Right lobe of liver (tissue), 6 donors: ENCODE measurements around the gene MAP3K5. TPM values are rescaled to one million over a fixed set of nuclear protein-coding genes. Genes with fewer than 3 reads are reported as not detected.

Source experiments
- ATAC-seq, 4 donors: fragments of 200-7000 bp; cut with Tn5 transposase; one replicate each; pipeline ENCODE4 v1.9.1; 2020; ENCODE audit warnings: mild to moderate bottlenecking in 4 of 4, moderate library complexity in 4 of 4
- DNase-seq, 3 donors: peaks; one replicate each; pipeline ENCODE4 v3.0.0-alpha.2; 2020
- H3K27ac ChIP-seq, 3 donors: fragments of 200-600 bp; one replicate each; pipeline ENCODE4 v1.8.0; 2022
- H3K27me3 ChIP-seq, 2 donors: fragments of 200-600 bp; one replicate each; pipeline ENCODE4 v1.8.0; 2022
- H3K36me3 ChIP-seq, 4 donors: fragments of 200-600 bp; sonication (generic) in 1 of 4; one replicate each; pipeline versions ENCODE4 v1.5.1 to v1.8.0; 2017 to 2022; ENCODE audit warnings: control low read depth in 1 of 4
- H3K4me1 ChIP-seq, 4 donors: fragments of 200-600 bp; sonication (generic) in 1 of 4; one replicate each; pipeline versions ENCODE4 v1.5.1 to v1.8.0; 2017 to 2022; ENCODE audit warnings: control low read depth in 1 of 4
- H3K4me3 ChIP-seq, 3 donors: fragments of 200-600 bp; one replicate each; pipeline ENCODE4 v1.8.0; 2022
- H3K9me3 ChIP-seq, 4 donors: fragments of 200-600 bp; sonication (generic) in 1 of 4; one replicate each; pipeline versions ENCODE4 v1.5.1 to v1.8.0; 2017 to 2022; ENCODE audit warnings: control low read depth in 1 of 4
- CTCF ChIP-seq, 4 donors: fragments of 200-600 bp in 3 of 4; fragments of 450-650 bp in 1 of 4; IDR thresholded peaks; one replicate each; pipeline versions ENCODE4 v1.5.1 to v1.8.0; 2016 to 2022; ENCODE audit warnings: antibody characterized with exemption in 4 of 4, mild to moderate bottlenecking in 2 of 4
- POLR2A ChIP-seq: fragments of 450-650 bp; IDR thresholded peaks from one replicate; pipeline ENCODE4 v1.6.1; 2017; ENCODE audit warnings: antibody characterized with exemption, mild to moderate bottlenecking
- WGBS: methylation state at CpG from one replicate; pipeline ENCODE4 v1.1.6; 2018; ENCODE audit warnings: low coverage, low lambda C conversion rate; ENCODE audit not compliant: insufficient coverage; ENCODE audit errors: missing lambda C conversion rate; 5-methylcytosine and 5-hydroxymethylcytosine counted together
- intact Hi-C, 2 donors: fragments of 100-400 bp; cut with DNase I; formaldehyde crosslinking; loops; one replicate each; pipeline versions ENCODE4 v1.11.2 to v1.14.1; 2022
- total RNA-seq, 6 experiments: library from RNA; depleted of rRNA in 2 of 6; stranded (reverse); fragments of >200 nt in 2 of 6; fragmentation: NEBNext Ultra II Directional in 3 of 6; extraction: Animal tissue kit (Norgen Biotek cat#: 25700) in 3 of 6; gene quantifications; one replicate each; pipeline versions ENCODE4 v1.1.0 to v1.2.4, GENCODE V29; 2016 to 2023
- donor health status: DM: no; HTN: yes; CAD: no.
- donor health status: DM: no; HTN: no; CAD: no.
- donor health status: DM: no; HTN: no; CAD: no.
- donor health status: DM: no; HTN: yes; CAD: no.
- donor health status: DM: no; HTN: yes; CAD: no.

Gene MAP3K5
- total RNA-seq, 6 experiments from 2014 or later = 5.0 to 10.4 (median 6.9) TPM

GRCh38 chr6:136754820-136755219 is 37.5 kb downstream of the MAP3K5 start:
- no peak overlapping the region for H3K27ac ChIP-seq
- H3K9me3 ChIP-seq = no peaks in the 10 kb centered on the region
- no peak for ATAC-seq
- intact Hi-C loops = no loop called here
- H3K4me3 ChIP-seq = no peak overlapping the region
- H3K27me3 ChIP-seq = no peaks in the 10 kb centered on the region
- no peak for DNase-seq
- 72% methylated on average over 4 of the region's 7 CpGs for whole genome bisulfite sequencing
- H3K4me1 ChIP-seq = peaks cover 0 to 17% (median 3%) of the 10 kb centered on the region in 4 donors
- TF ChIP-seq POLR2A = no peak
- no peak for TF ChIP-seq CTCF (IDR thresholded peaks at IDR 0.05)
- H3K36me3 ChIP-seq = no peaks in the 10 kb centered on the region

DNA sequence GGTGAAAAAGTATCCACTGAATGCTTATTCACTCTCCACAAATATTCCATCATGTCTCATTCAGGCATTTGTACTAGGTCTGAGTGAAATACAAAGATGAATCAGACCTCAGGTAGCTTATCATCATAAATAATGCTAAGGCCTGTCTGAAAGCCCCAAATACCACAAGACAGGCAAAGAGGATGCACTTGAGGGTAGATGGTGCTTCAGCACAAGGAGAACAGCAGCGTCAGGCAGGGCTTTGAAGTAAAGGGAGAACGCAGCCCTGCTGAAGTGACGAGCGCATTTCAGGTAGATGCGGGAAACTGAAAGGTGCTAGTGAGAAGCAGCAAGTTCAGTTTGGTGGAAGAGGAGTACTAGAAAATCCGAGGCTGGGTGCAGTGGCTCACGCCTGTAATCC is 38.7 kb downstream of the MAP3K5 start:
- H3K4me1 ChIP-seq = peaks cover 0 to 17% (median 3%) of the 10 kb centered on the region in 4 donors
- no peak for TF ChIP-seq POLR2A
- no peak for TF ChIP-seq CTCF (IDR thresholded peaks at IDR 0.05)
- 91% methylated on average over 6 of the region's 7 CpGs for WGBS
- ATAC-seq = no peak
- intact Hi-C loops = no loop called here
- no peak overlapping the region for H3K27ac ChIP-seq
- no peak for DNase-seq
- H3K36me3 ChIP-seq = no peaks in the 10 kb centered on the region
- H3K4me3 ChIP-seq = no peak overlapping the region
- no peaks in the 10 kb centered on the region for H3K9me3 ChIP-seq
- no peaks in the 10 kb centered on the region for H3K27me3 ChIP-seq

GRCh38 chr6:136752554-136752953 is 39.7 kb downstream of the MAP3K5 start:
- no peaks in the 10 kb centered on the region for H3K36me3 ChIP-seq
- TF ChIP-seq CTCF (IDR thresholded peaks at IDR 0.05) (no peak), POLR2A (no peak)
- H3K4me3 ChIP-seq = no peak overlapping the region
- intact Hi-C loops = no loop called here
- ATAC-seq = peak; percentile 83 to 90 (median 90)
- no peaks in the 10 kb centered on the region for H3K27me3 ChIP-seq
- peaks cover 0 to 17% (median 3%) of the 10 kb centered on the region in 4 donors for H3K4me1 ChIP-seq
- H3K9me3 ChIP-seq = no peaks in the 10 kb centered on the region
- DNase-seq = peak in 2 of 3 donors; percentile 30 to 63
- 57% methylated on average over 6 of the region's 7 CpGs for WGBS
- no peak overlapping the region for H3K27ac ChIP-seq

- no peak for TF ChIP-seq CTCF (IDR thresholded peaks at IDR 0.05)
- TF ChIP-seq POLR2A = no peak
- no peak overlapping the region for H3K4me3 ChIP-seq
- intact Hi-C loops = no loop called here
Observed at GRCh38 chr6:136751991-136752390, 40.3 kb downstream of the MAP3K5 start.

GRCh38 chr6:136751522-136751956 is 40.7 kb downstream of the MAP3K5 start:
- no peaks in the 10 kb centered on the region for H3K36me3 ChIP-seq
- no peaks in the 10 kb centered on the region for H3K27me3 ChIP-seq
- H3K4me1 ChIP-seq = peaks cover 0 to 17% (median 3%) of the 10 kb centered on the region in 4 donors
- no peak for TF ChIP-seq POLR2A
- TF ChIP-seq CTCF (IDR thresholded peaks at IDR 0.05) = no peak
- H3K27ac ChIP-seq = no peak overlapping the region
- 50% methylated on average over 5 of the region's 5 CpGs for WGBS
- intact Hi-C loops = no loop called here
- H3K9me3 ChIP-seq = no peaks in the 10 kb centered on the region
- H3K4me3 ChIP-seq = no peak overlapping the region
- ATAC-seq = peak in 3 of 4 donors; percentile 26 to 46 (median 27)
- DNase-seq = no peak

More at GRCh38 chr6:136751991-136752390, 40.3 kb downstream of the MAP3K5 start:
- no peak overlapping the region for H3K27ac ChIP-seq
- H3K36me3 ChIP-seq = no peaks in the 10 kb centered on the region
- peaks cover 0 to 17% (median 3%) of the 10 kb centered on the region in 4 donors for H3K4me1 ChIP-seq
- no peaks in the 10 kb centered on the region for H3K9me3 ChIP-seq
- no peak for DNase-seq
- 86% methylated on average over 2 of the region's 2 CpGs for WGBS
- ATAC-seq = no peak
- no peaks in the 10 kb centered on the region for H3K27me3 ChIP-seq
